ENCODE results near the gene FREY1.

- TF ChIP-seq CTCF (IDR thresholded peaks at IDR 0.05; ENCODE audit: control extremely low read depth in 1 of 3, insufficient read depth in 1 of 3, low read depth in 1 of 3, low read length in 3 of 3) (no peak), EP300 (IDR thresholded peaks at IDR 0.05; ENCODE audit: borderline replicate concordance in 1 of 2, low read depth in 2 of 2, low read length in 2 of 2) (no peak), JUN (IDR thresholded peaks at IDR 0.05; ENCODE audit: low read depth, low read length) (no peak), CHD7 (IDR thresholded peaks at IDR 0.05; ENCODE audit: insufficient replicate concordance, low read length) (no peak), SP2 (IDR thresholded peaks at IDR 0.05; ENCODE audit: low read length) (no peak), ATF3 (IDR thresholded peaks at IDR 0.05; ENCODE audit: insufficient read depth, low read depth, low read length) (no peak)
These were observed 29.9 kb downstream of the FREY1 start for GRCh38 chr11:45877221-45877620.
